GM12801 (cell line): ENCODE results near the gene SIPA1L3.

ENCODE experiments used
- CTCF ChIP-seq: IDR thresholded peaks from one replicate; pipeline ENCODE4 v1.5.1; 2011; ENCODE audit warnings: control low read depth; ENCODE audit not compliant: insufficient read length; ENCODE audit errors: extremely low read depth

SIPA1L3 gene

GRCh38 chr19:38045554-38046253 is 138.7 kb downstream of the SIPA1L3 start:
- no peak for TF ChIP-seq CTCF

GRCh38 chr19:38046254-38047048 is 139.4 kb downstream of the SIPA1L3 start:
- no peak for TF ChIP-seq CTCF

- TF ChIP-seq CTCF: no peak
These were observed 140.0 kb downstream of the SIPA1L3 start for GRCh38 chr19:38047049-38047438.

- TF ChIP-seq CTCF: no peak
These were observed 140.6 kb downstream of the SIPA1L3 start for GRCh38 chr19:38047641-38048040.

- no peak for TF ChIP-seq CTCF
These were observed 142.2 kb downstream of the SIPA1L3 start for GRCh38 chr19:38049105-38049649.

- TF ChIP-seq CTCF: no peak
These were observed 148.0 kb downstream of the SIPA1L3 start for GRCh38 chr19:38055010-38055409.

GRCh38 chr19:38055655-38056521 is 148.9 kb downstream of the SIPA1L3 start:
- TF ChIP-seq CTCF: no peak
